GM12873 (cell line): ENCODE results near the gene GRIN3A.

Experiments used
- TF ChIP-seq, protein P1 (sequence below): IDR thresholded peaks from 2 replicates; pipeline ENCODE4 v1.5.1; 2012; ENCODE audit warnings: low read depth, mild to moderate bottlenecking, moderate library complexity, low read length, control low read depth; ENCODE audit not compliant: insufficient read depth; ENCODE audit errors: missing control alignments

The GRIN3A gene

DNA sequence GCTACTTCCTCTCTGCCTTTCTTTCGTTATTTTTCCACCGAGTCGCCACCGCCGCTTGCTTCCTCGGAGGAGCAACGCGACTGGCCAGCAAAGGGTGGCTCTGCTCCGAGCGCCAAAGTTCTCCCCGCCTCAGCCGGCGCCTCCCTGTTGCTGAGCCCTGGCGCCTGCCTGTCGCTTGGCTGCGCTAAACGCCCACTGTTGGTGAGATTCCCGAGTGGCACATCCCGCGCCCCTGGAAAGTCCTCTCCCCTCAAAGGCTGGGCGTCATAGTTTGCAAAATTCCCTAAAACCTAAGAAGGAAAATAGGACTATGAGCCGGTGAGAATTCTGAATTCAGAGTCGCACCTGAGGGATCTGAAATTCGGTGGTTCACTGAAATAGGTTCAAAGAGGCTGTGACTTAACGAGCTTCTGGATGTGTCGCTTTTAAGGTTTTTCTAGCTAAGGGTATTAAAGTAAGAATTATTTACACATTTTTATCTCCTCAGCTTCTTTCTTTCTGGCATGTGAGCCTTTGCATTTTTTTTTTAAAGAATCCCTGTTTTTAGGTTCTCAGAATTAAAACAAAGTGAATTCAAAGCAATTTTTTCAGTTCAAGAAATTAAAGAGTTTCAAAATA lies at the start of gene GRIN3A:
Gene GRIN3A, minus strand, starts transcription at position 82 of the 618 bp plus-strand sequence. CDS start 668 bp downstream, outside the sequence.
- TF ChIP-seq, protein P1, sequence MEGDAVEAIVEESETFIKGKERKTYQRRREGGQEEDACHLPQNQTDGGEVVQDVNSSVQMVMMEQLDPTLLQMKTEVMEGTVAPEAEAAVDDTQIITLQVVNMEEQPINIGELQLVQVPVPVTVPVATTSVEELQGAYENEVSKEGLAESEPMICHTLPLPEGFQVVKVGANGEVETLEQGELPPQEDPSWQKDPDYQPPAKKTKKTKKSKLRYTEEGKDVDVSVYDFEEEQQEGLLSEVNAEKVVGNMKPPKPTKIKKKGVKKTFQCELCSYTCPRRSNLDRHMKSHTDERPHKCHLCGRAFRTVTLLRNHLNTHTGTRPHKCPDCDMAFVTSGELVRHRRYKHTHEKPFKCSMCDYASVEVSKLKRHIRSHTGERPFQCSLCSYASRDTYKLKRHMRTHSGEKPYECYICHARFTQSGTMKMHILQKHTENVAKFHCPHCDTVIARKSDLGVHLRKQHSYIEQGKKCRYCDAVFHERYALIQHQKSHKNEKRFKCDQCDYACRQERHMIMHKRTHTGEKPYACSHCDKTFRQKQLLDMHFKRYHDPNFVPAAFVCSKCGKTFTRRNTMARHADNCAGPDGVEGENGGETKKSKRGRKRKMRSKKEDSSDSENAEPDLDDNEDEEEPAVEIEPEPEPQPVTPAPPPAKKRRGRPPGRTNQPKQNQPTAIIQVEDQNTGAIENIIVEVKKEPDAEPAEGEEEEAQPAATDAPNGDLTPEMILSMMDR: no peak

DNA sequence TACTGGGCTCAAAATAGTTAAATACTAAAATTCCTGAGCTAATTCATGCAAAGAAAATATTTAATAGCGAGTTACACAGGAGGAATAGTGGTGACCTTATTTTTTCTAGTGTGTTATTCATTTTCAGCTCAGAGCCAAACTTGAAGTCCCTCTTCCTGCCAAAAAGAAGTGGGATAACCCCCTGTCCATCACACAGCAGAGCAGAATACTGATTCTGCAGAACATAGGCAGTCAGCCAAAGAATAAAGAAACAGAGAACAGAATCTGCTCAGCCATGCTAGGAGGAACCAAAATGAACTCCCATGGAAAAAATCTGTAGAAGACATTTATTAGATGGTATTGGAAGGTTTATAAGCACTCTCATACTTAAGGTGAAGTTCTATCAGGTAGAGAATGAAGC lies 49.4 kb upstream of the GRIN3A start:
- TF ChIP-seq, protein P1: no peak

DNA sequence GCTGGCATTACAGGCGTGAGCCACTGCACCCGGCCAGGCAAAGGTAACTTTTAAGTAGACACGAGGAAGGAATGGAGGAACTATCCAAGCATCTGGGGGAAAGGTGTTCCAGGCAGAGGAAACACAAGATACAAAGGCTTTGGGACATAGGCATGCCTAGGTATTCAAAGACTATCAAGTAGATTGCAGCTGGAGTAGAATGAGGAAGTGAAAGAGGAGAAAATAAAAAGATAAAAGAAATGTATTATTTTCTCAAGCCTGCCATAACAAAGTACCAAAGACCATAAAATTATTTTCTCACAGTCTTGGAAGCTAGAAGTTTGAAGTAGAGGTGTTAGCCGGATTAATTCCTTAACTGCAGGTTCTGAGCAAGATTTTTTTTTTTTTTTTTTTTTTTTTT lies 39.9 kb upstream of the GRIN3A start:
- TF ChIP-seq, protein P1: no peak

DNA sequence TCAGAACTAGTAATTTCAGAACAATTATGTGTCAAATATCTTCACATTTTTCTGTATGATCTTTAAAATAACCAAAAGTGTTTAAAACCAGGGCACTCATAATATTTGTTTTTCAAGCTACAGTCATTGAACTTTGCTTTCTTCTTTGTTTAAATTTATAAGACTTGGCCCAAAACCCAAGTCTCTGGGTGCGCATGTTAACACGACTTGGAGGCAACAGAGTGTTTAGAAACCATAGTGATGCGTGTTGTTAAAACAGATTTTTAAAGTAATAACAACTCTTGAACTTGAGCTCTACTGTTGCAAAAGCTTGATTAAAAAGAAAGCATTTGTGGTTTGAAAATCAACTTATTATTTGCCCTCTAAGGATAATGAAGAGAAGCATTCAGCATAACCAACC lies 26.0 kb upstream of the GRIN3A start:
- TF ChIP-seq, protein P1: no peak

DNA sequence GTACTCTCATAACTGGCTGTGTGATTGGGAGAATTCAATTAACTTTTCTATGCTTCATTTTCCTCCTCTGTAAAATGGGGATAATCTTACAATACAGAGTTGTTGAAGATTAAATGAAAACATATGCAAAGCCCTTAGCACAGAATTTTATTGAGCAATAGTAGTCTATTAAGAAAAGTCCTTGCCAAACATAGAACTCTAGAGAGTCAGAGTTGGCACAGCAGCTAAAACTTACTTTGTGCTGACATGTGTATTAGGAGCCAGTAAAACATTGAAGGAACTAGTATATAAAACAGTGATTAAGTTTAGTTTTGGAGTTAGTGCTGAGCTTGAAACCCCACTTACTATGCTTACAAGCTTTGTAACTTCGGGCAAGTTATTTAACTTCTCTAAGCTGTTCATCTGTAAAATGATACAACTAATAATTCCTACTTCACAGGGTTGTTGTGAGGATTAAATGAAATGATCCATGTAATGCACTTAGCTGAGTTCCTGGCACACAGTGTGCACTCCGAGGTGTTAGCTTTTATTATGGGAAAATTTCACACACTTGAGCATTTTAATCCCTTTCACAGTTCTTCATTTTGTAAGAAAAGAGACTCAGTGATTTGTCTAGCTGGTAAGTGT lies 20.0 kb upstream of the GRIN3A start:
- TF ChIP-seq, protein P1: no peak

DNA sequence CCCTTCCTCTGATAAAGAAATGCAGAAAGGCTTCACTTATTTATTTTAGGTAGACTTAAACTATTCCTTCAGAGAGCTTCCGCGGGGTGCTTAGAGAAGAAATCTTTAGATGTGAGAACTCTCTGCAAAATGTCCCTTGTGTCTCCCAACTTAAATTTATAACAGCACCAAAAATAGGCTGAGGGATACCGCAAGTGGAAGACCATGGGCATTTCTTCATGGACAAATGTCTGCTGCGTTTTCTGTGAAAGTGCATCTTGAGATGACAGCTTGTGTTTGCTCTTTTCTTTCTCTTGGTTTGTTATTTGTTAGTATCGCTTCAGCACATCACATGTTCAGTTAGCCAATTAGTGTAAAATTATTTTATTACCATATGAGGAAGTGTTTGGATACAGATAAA lies 15.3 kb upstream of the GRIN3A start:
- TF ChIP-seq, protein P1: no peak

DNA sequence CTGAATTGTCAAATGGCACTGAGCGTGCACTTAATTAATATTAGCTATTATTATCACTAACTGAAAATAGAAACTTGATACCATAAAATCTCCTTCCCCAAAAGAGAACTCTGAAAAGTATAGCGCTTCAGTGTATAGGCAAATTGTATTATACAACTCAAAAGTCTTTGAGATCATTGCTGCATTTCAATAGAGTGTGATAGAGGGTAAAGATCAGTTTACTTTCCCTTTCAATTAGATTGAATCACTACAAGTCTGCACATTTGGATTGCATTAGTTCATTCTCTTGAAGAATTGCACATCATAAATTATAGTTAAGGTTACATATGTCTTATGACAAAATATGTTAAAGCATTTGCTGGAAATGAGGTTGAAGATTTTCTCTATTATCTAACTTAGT lies 13.4 kb upstream of the GRIN3A start:
- TF ChIP-seq, protein P1: no peak
